Keratinocyte (primary cell): ENCODE results near the gene EYA3.

Source experiments
- CTCF ChIP-seq, 3 experiments: IDR thresholded peaks in 1 of 3; conservative IDR thresholded peaks in 1 of 3; optimal IDR thresholded peaks in 1 of 3; 2 replicates in 2 of 3; 3 replicates in 1 of 3; pipeline versions ENCODE3 to v1.5.1; 2011; ENCODE audit warnings: low read length in 3 of 3, mild to moderate bottlenecking in 3 of 3, moderate library complexity in 2 of 3, control low read depth in 1 of 3, inconsistent platforms in 1 of 3; ENCODE audit not compliant: insufficient read depth in 2 of 3; ENCODE audit errors: extremely low read depth in 1 of 3
- EZH2 ChIP-seq: IDR thresholded peaks from one replicate; pipeline ENCODE4 v1.6.1; 2012; ENCODE audit warnings: inconsistent platforms, mild to moderate bottlenecking, low read length, moderate library complexity

DNA sequence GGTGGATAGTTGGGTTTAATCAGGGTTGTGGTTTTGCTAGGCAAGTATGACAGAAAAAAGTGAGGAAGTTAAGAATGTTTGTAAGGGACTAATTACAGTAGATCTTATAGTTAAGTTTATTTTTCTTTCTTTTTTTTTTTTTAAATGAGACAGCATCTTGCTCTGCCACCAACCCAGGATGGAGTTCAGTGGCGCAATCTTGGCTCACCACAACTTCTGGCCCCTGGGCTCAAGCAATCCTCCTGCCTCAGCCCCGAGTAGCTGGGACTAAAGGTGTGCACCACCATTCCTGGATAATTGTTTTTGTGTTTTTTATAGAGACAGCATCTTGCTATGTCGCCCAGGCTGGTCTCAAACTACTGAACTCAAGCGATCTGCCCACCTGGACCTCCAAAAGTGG lies 41.7 kb downstream of the EYA3 start:
- TF ChIP-seq CTCF (optimal IDR thresholded peaks at IDR 0.05 in 1 of 3, IDR thresholded peaks at IDR 0.05 in 1 of 3, conservative IDR thresholded peaks at IDR 0.05 in 1 of 3; ENCODE audit: extremely low read depth in 1 of 3, insufficient read depth in 2 of 3, low read length in 3 of 3) (no peak), EZH2 (no peak)
